IPS DF 6.9 (cell line): Measurements from ENCODE around the gene P2RY8.
A peak's percentile ranks its signal among the peaks of the same experiment; 100 is the strongest.
"Not testable (repeated sequence)": the region's sequence is repeated elsewhere in the genome, so short reads cannot be mapped to it uniquely, and the experiment has no call there.

Source experiments
- DNase-seq: peaks from one replicate; pipeline ENCODE4 v3.0.0-alpha.2; 2013; ENCODE audit warnings: low read depth, low spot score
- H3K27ac ChIP-seq: one replicate; pipeline ENCODE4 v1.5.1; 2013; ENCODE audit warnings: low read length, control low read depth
- H3K27me3 ChIP-seq: 2 replicates; pipeline ENCODE4 v1.6.1; 2013; ENCODE audit warnings: mild to moderate bottlenecking, low read length; ENCODE audit not compliant: control insufficient read depth, insufficient read depth
- H3K36me3 ChIP-seq: 2 replicates; pipeline ENCODE4 v1.6.1; 2013; ENCODE audit warnings: low read length; ENCODE audit not compliant: control insufficient read depth, insufficient read depth
- H3K4me1 ChIP-seq: 2 replicates; pipeline ENCODE4 v1.6.1; 2013; ENCODE audit warnings: low read length; ENCODE audit not compliant: control insufficient read depth, insufficient read depth
- H3K4me3 ChIP-seq: 2 replicates; pipeline ENCODE4 v1.5.1; 2013; ENCODE audit warnings: mild to moderate bottlenecking, low read length
- H3K9me3 ChIP-seq: 2 replicates; pipeline ENCODE4 v1.6.1; 2013; ENCODE audit warnings: low read length, inconsistent platforms; ENCODE audit not compliant: control insufficient read depth, insufficient read depth
- WGBS: extraction: QIAGEN DNeasy Blood & Tissue Kit; methylation state at CpG from one replicate; pipeline ENCODE4 v1.1.7; 2013; ENCODE audit warnings: mixed read lengths, missing lambda C conversion rate; ENCODE audit not compliant: insufficient read length, insufficient coverage; 5-methylcytosine and 5-hydroxymethylcytosine counted together

Gene P2RY8

DNA sequence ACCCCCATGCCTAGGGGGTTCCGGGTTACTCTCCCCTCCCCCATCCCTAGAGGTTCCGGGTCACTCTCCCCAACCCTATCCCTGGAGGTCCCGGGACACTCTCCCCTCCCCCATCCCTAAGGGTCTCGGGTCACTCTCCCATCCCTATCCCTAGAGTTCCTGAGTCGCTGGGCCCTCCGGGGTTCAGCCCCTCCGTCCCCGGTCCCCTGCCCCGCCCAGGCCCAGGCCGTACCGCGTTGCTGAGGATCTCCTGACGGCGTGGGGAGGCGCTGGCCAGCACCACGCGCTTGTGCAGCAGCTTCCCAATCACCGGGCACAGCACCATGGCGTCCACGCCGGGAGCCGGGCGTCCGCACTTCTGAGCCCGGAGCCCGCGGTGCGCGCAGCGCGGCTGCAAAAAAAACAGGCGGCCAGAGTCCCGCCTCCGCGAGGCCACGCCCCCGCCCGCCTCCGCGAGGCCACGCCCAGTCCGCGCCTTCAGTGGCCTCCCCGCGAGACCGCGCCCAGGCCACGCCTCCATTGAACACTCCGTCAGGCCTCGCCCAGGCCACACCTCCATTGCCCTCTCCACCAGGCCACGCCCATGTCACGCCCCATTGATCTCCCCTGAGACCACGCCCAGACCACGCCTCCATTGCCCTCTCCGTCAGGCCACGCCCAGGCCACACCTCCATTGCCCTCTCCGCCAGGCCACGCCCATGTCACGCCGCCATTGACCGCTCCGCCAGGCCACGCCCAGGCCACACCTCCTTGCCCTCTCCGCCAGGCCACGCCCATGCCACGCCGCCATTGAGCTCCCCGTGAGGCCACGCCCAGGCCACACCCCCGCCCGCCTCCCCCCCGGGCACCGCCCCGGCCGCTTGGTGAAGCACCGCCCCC lies 84.2 kb downstream of the P2RY8 start, which contains the start of gene ASMTL:
TSS of gene ASMTL (minus strand) at position 394 of the 879 bp plus-strand sequence. CDS start at position 325, 69 bp downstream.
- H3K4me3 ChIP-seq = peak within 1 kb of the TSS; percentile 94
- H3K4me1 ChIP-seq = no peaks in the 10 kb centered on the region
- peak; percentile 85 for DNase-seq
- no peaks in the 10 kb centered on the region for H3K9me3 ChIP-seq
- no peaks in the 10 kb centered on the region for H3K27me3 ChIP-seq
- H3K27ac ChIP-seq = no peak within 1 kb of the TSS
- no CpG with 5 or more reads among the region's 76 CpGs for WGBS
- H3K36me3 ChIP-seq = peaks cover 7% of the 10 kb centered on the region; the same call in 1 of the 2 replicates

DNA sequence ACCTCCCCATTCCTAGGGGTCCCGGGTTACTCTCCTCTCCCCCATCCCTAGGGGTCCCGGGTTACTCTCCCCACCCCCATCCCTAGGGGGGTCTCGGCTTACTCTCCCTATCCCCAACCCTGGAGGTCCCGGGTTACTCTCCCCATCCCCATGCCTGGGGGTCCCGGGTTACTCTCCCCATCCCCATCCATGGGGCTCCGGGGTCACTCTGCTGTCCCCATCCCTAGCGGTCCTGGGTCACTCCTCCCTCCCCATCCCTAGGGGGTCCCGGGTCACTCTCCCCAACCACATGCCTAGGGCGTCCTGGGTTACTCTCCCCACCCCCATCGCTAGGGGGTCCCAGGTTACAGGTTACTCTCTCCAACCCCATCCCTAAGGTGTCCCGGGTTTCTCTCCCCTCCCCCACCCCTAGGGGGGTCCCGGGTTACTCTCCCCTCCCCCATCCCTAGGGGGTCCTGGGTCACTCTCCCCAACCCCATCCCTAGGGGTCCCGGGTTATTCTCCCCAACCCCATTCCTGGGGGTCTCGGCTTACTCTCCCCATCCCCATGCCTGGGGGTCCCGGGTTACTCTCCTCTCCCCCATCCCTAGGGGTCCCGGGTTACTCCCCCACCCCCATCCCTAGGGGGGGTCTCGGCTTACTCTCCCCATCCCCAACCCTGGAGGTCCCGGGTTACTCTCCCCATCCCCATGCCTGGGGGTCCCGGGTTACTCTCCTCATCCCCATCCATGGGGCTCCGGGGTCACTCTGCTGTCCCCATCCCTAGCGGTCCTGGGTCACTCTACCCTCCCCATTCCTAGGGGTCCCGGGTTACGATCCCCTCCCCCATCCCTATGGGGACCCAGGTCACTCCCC lies 85.1 kb downstream of the P2RY8 start:
- Histone ChIP-seq H3K36me3 (peaks cover 11% of the 10 kb centered on the region; the same call in 1 of the 2 replicates), H3K27me3 (no peaks in the 10 kb centered on the region), H3K4me3 (peak overlapping the region; percentile 94), H3K27ac (no peak overlapping the region), H3K9me3 (no peaks in the 10 kb centered on the region), H3K4me1 (no peaks in the 10 kb centered on the region)
- no peak for DNase-seq
- no CpG with 5 or more reads among the region's 23 CpGs for WGBS

DNA sequence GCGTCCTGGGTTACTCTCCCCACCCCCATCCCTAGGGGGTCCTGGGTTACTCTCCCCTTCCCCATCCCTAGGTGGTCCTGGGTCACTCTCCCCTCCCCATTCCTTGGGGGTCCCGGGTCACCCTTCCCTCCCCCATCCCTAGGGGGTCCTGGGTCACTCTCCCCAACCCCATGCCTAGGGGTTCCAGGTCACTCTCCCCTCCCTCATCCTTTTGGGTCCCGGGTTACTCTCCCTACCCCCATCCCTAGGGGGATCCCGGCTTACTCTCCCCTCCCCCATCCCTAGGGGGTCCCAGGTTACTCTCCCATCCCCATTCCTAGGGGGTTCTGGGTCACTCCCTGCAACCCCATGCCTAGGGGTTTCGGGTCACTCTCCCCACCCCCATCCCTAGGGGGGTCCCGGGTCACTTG lies 85.7 kb downstream of the P2RY8 start:
- Histone ChIP-seq H3K4me3 (peak overlapping the region; percentile 7; the same call in 1 of the 2 replicates), H3K36me3 (peaks cover 11% of the 10 kb centered on the region; the same call in 1 of the 2 replicates), H3K27me3 (no peaks in the 10 kb centered on the region), H3K27ac (no peak overlapping the region), H3K9me3 (no peaks in the 10 kb centered on the region), H3K4me1 (no peaks in the 10 kb centered on the region)
- WGBS = no CpG with 5 or more reads among the region's 6 CpGs
- DNase-seq = no peak

DNA sequence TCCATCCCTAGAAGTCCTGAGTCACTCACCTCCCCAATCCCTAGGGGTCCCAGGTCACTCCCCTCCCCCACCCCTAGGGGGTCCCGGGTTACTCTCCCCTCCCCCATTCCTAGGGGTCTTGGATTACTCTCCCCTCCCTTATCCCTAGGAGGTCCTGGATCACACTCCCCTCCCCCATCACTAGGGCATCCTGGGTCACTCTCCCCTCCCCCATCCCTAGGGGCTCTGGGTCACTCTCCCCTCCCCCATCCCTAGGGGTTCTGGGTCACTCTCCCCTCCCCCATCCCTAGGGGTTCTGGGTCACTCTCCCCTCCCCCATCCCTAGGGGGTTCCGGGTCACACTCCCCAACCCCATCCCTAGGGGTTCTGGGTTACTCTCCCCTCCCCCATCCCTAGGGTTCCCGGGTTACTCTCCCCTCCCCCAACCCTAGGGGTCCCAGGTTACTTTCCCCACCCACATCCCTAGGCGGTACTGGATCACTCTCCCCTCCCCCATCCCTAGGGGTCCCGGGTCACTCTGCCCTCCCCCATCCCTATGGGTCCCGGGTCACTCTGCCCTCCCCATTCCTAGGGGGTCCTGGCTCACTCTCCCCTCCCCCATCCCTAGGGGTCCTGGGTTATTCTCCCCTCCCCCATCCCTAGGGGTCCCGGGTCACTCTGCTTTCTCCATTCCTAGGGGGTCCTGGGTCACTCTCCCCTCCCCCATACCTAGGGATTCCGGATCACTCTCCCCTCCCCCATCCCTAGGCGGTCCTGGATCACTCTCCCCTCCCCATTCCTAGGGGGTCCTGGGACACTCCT lies 86.4 kb downstream of the P2RY8 start:
- no peak overlapping the region for H3K27ac ChIP-seq
- H3K9me3 ChIP-seq = no peaks in the 10 kb centered on the region
- no CpG with 5 or more reads among the region's 9 CpGs for WGBS
- no peaks in the 10 kb centered on the region for H3K4me1 ChIP-seq
- no peak overlapping the region for H3K4me3 ChIP-seq
- peaks cover 11% of the 10 kb centered on the region; the same call in 1 of the 2 replicates for H3K36me3 ChIP-seq
- H3K27me3 ChIP-seq = no peaks in the 10 kb centered on the region
- no peak for DNase-seq

DNA sequence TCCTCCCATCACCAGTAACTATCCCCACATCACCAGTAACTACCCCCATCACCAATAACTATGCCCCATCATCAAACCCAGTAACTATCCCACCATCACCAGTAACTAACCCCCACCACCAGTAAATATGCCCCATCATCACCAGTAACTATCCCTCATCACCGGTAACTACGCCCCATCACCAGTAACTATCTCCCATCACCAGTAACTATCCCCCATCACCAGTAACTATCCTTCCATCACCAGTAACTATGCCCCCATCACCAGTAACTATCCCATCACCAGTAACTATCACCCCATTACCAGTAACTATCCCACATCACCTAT lies 87.2 kb downstream of the P2RY8 start:
- Histone ChIP-seq H3K27me3 (no peaks in the 10 kb centered on the region), H3K9me3 (no peaks in the 10 kb centered on the region), H3K27ac (no peak overlapping the region), H3K36me3 (peaks cover 11% of the 10 kb centered on the region; the same call in 1 of the 2 replicates), H3K4me1 (no peaks in the 10 kb centered on the region), H3K4me3 (no peak overlapping the region)
- DNase-seq = no peak
- WGBS = 100% methylated on average over 2 of the region's 2 CpGs

DNA sequence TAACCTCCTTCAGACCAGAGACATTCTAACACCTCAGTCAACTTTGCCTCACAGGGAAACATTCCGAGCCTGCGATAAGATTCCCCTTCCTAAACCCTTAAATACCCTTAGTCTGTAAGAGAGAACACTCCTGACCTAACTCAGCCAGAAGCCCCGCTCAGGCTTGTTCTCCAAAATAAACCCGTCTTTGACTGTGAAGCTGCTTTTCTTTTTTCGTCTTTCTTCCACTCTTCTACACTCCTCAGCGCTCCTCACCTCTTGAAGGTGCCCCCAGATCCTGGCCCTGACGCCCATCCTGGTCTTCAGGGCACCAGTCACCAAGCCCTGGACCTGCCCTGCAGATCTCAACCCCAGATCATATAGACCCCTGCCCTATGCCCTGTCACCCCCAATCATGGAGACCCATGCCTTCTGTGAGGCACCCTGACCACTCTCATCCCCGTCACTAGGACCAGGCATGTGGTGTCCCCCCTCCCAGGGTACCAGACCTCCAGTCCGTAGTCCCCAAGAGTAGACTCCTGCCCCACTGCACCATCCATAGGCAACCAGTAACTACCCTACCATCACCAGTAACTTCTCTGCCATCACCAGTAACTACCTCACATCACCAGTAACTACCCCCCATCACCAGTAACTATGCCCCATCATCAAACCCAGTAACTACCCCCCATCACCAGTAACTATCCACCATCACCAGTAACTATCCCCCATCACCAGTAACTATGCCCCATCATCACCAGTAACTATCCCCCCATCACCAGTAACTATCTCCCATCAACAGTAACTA lies 87.8 kb downstream of the P2RY8 start:
- Histone ChIP-seq H3K27me3 (no peaks in the 10 kb centered on the region), H3K4me1 (no peaks in the 10 kb centered on the region), H3K9me3 (no peaks in the 10 kb centered on the region), H3K4me3 (no peak overlapping the region), H3K27ac (no peak overlapping the region), H3K36me3 (peaks cover 11% of the 10 kb centered on the region; the same call in 1 of the 2 replicates)
- no CpG with 5 or more reads among the region's 9 CpGs for WGBS
- DNase-seq = no peak

DNA sequence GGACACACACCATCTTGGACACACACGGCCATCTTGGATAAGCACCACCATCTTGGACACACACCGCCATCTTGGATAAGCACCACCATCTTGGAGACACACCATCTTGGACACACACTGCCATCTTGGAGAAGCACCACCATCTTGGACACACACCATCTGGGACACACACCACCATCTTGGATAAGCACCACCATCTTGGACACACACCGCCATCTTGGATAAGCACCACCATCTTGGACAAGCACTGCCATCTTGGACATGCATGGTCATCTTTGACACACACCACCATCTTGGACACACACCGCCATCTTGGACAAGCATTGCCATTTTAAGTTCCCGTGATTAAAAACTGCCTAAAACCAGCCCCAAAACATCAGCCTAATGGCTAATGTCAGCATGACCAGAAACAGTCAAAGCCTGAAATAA lies 88.4 kb downstream of the P2RY8 start:
- not testable (repeated sequence) for H3K27me3 ChIP-seq, DNase-seq, H3K4me1 ChIP-seq, H3K27ac ChIP-seq, H3K9me3 ChIP-seq, H3K4me3 ChIP-seq
- no CpG with 5 or more reads among the region's 5 CpGs for WGBS
- peaks cover 12% of the 10 kb centered on the region; the same call in 1 of the 2 replicates for H3K36me3 ChIP-seq

DNA sequence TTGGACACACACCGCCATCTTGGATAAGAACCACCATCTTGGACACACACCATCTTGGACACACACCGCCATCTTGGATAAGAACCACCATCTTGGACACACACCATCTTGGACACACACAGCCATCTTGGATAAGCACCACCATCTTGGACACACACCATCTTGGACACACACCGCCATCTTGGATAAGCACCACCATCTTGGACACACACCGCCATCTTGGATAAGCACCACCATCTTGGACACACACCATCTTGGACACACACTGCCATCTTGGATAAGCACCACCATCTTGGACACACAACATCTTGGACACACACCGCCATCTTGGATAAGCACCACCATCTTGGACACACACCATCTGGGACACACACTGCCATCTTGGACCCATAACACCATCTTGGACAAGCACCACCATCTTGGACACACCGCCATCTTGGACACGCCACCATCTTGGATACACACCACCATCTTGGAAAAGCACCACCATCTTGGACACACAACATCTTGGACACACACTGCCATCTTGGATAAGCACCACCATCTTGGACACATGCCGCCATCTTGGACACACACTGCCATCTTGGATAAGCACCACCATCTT lies 88.9 kb downstream of the P2RY8 start:
- not testable (repeated sequence) for H3K27ac ChIP-seq, H3K4me1 ChIP-seq, H3K4me3 ChIP-seq, H3K9me3 ChIP-seq, H3K27me3 ChIP-seq, DNase-seq
- H3K36me3 ChIP-seq = peaks cover 14% of the 10 kb centered on the region; the same call in 1 of the 2 replicates
- WGBS = no CpG with 5 or more reads among the region's 8 CpGs
